HG03575 (cell line): ENCODE results near the gene NR2C2.

ENCODE experiments used
- ATAC-seq: cut with Tn5 transposase; IDR thresholded peaks from one replicate; pipeline ENCODE4 v1.9.1; 2021; ENCODE audit not compliant: unreplicated experiment, insufficient number of reproducible peaks, low FRiP score; ENCODE audit errors: extremely low read depth

NR2C2 gene

DNA sequence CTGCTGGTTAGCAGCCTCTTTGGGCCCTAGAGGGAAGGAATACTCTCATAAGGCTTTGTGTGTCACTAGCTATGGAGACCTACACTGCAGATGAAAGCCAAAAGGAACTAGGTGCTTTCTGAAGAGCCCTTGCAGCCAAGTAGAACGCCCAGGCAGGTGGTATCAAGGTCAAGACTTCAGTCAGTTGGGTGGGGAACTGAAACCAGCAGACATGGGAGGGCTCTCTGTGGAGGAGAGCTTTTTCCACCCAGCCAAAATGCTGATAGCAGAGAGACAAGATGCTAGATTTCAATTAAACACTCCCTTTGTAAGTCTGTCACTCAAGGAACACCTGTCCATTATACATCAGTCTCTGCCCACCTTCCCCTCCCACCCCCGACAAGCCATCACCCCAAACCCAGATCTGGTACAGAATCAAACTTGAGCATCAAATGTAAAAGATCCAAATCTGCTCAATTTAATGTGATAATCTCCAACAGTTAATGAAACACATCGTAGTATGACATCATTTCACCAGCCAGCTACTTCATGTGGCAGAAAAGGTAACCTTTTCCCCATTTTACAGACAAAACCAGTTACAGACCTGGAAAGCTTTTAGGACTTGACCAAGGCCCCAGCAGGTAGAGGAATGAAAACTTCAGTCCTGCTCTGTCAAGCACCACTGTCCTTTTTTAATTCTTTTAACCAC, 103.2 kb downstream of the NR2C2 start:
- ATAC-seq: peak; percentile 66

DNA sequence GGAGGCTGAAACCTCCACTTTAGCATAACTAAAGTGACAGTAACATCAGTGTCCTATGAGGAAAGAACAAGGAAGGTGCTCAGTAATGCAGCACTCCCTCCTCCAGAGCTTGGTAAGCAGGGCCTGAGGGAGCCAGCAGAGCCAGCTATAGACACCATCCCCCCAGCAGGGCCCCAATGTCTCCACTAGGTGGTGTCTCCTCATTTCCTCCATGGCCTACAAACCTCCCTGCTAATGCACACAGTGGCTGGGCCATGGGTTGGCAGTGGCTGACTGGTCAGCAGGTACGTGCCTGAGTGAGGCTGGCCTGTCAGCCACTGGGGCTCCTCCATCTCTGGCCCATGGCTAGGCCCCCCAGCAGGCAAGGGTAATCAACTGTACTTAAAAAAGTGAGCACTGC, 104.1 kb downstream of the NR2C2 start:
- ATAC-seq: no peak

DNA sequence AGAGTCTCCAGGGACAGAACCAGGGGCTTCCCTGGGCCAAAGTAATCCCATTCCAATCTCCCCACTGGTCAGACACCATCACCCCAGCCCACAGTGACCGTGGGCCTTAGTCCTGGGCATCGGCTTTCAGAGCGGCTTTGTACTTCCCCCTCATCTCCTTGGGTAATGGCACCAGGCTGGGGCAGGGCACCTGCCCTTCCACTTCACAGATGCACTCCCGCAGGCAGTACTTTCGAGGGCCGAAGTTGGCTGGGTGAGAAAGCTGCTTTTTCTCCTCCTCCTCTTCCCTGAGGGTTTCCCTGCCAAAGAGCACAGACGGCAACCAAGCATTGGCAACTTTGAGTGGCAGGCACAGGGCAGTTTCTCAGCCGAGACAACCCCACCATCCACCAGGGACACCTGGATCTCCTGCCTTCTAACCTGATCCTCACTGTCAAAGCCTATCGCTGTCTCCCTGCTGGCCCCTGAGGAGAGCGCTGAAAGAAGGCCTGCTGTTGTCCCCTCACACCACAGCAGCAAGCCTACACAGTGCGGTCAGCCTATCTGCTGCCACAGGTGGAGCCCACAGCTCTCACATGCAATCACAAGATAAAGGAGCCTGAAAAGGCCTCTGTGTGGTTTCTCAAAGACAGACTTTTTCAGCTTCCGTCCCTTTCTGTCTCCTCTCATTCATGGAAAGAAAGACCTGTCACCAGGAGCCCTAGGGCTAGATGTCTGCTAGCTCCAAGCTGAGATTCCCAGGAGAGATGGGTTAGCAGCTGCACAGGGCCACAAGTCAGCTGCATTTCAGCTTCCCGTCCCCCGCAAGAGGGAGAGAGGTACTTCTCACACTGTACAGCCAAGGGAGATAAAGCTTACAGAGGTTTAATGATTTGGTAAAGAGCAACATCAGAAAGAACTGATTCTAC, 105.2 kb downstream of the NR2C2 start:
- no peak for ATAC-seq

DNA sequence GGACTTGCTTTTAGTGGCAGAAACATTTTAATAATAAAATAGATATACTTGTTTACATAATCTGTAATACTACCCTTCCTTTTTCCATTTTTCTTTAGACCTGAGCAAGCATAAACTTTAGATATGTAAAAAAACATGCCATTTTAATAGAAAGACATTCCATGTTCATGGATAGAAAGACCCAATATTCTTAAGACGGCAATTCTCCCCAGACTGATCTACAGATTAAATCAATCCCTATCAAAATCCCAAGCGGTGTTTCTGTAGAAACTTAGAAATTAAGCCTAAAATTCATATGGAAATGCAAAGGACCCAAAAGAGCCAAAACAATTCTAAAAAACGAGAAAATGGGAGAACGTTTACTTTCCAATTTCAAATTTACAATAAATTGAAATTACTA, 106.2 kb downstream of the NR2C2 start:
- ATAC-seq: no peak

DNA sequence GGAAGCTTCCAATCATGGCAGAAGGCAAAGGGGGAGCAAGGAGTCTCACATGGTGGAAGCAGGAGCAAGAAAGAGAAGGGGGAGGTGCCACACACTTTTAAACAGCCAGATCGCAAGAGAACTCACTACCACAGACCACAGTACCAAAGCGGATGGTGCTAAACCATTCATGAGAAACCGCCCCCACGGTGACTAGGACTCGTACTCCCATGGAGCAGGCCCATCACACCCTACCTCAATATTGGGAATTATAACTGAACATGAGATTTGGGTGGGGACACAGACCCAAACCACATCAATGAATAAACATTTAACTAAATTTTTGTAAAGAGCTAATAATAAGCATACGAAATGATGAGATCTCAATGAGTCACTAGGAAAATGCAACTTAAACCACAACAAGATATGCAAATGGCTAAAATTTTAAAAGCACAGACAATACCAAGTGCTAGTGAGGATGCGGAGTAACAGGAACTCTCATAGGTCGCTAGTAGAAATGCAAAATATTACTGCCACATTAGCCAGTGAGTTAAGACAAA, 107.7 kb downstream of the NR2C2 start:
- no peak for ATAC-seq

DNA sequence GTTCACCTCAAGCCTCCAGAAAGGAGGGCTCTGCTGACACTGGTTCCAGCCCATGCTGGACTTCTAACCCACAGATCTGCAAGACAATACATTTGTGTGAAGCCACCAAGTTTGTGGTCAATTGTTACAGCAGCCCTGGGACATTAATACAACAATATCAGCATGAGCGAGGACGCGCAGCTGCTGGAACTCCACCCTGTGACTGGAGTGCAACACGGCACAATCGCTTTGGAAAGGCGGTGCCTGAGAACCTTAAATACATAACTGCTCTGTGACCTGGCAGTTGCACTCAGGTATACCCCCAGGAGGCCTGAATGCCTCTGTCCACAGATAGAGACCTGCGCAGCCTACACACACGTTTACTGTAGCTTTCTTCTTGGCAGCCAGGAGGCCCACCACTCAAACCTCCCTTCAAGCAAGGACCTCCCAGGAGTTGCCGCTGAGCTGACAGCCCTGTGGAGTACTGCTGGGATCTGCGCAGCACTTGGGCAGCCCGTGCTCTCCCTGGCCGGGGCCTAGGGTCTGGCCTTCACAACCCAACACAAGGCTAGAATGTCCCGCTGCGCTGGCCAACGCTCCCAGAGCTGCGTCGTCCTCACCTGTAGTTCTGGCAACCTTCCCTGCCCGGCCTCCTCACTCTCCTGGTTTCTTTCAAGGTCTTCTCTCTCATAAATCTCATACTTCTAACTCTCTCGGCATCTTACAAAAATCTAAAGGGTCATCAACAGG, 109.5 kb downstream of the NR2C2 start:
- no peak for ATAC-seq

DNA sequence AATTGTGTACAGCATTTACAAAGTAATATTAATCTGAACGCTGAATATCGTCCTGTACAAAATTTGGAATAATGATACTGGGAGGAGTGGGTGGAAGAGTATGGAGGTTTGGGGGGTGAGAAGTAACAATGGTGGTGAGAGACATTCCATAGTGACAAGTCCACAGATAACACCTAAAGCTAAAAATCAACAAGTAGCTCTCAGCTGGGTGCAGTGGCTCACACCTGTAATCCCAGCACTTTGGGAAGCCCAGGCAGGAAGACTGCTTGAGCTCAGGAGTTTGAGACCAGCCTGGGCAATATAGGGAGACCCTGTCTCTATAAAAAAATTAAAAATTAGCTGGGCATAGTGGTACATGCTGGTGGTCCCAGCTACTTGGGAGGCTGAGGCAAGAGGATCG, 112.6 kb downstream of the NR2C2 start:
- ATAC-seq: no peak

DNA sequence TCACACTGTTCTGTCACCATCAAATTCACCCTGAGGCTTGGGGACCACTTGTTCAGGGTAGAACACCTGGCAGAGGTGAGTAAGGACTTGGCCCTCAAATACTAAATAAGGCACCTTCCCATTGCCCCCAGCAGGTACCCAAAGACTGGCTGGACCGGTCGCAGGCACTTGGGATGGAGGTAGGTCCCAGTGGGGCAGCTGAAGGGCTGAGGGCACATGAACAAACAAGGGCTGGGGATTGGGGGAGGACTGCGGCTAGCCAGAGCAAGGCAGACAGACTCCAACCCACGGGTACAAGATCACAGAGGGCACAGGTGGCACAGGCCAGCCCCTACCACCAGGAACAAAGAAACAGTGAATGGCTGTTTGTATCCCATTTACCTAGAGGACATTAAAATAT, 115.9 kb downstream of the NR2C2 start:
- ATAC-seq: no peak

DNA sequence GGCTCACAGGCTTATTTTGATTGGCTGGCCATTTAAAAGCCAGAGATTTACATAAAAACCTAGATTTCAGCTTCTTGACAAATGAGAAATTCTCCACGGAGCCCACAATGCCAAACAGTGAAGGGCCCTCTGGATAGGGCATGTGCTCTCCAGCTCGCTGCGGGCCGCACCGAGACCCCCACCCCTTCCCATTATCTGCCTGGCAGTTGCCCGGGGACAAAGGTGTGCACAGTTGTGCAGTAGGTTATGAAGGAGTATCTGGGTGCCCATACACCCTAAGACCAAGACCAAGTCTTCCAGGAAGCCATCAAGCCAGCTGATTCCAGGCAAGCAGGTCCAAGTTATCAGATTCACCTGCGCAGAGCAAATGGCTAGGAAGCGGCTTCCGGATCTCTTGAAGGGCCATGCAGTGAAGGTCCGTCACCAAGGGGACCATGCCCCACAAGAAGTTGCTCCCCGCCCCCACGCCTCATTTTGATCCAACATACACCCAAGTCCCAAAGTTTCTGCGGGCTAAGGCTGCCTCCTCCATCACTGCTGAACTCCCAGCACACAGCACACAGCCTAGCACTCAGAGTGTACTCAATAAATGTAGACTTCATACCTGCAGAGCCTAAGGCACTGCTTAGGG, 116.4 kb downstream of the NR2C2 start:
- no peak for ATAC-seq

DNA sequence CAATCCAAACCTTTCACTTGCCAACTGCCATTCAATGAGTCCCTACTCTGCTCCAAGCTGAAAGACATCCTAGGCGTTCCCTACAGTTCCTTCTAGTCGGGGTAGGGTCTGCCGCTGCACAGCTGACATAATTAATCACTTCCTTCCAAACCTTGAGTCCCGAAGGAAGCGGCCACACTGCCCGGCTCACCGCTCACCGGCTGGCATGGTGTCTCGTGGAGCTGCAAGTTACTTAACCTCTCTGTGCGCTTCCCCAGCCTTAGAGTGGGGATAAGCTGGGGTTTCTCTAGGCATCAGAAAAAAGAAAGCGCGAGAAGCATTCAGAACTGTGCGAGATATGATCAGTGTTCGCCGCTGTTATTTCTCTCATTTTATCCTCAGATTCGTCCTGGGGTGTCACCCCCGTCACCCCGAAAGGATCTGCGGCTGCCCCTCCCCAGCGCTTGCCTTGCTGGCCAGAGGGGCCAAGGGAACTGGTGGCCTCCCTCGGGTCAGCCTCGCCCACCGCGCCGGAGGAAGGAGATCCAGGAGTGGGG, 117.0 kb downstream of the NR2C2 start:
- ATAC-seq: no peak

DNA sequence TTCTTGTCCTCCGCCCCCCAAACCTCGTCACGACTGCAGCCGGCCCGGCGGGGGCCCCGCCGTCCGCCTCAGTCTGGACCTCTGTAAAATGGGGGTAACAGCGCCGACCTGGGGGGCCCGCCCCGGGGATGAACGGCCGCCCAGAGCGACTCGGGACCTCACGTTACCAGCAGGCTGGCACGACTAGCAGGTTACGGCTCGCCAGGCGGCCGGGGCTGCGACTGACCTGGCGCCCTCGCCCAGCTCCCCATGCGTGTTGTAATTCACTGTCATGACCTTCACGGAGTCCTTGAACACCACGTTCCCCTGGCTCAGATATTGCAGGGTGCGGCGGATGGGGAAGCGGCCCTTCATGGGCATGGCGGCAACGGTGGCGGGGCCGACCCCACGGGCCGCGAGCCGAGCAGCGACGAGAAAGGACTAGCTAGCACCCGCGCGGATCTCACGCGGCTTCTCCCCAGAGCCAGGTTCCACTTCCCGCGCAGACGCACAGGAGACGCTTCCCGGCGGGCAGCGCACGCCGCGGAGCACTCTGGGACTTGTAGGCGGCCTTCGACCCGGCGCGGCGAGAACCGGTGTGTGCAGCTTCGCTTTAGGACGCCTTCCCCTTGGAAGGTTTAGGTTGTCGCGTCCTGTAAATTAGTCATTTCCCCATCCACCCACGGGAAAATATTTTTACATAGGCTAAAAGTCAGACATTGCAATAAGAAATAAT, 117.6 kb downstream of the NR2C2 start, which contains the start of gene MRPS25:
TSS of gene MRPS25 (minus strand) at position 481 of the 715 bp plus-strand sequence. CDS start at position 360, 121 bp downstream.
- ATAC-seq: peak; percentile 53

DNA sequence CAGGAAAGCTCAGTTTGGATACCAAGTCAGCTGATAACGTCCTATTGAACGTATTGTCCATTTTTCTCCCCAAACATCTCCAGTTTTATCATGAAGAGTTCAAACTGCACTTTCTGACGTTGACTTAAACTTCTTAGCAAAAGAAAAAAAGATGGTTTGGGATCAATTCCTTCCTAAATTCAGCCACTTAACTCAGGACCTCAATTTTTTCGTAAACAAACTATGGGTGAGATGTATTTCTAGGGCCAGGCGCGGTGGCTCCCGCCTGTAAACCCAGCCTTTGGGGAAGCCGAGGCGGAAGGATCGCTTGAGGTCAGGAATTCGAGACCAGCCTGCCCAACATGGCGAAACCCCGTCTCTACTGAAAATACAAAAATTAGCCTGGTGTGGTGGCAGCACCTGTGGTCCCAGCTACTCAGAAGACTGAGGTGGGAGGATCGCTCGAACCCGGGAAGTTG, 118.2 kb downstream of the NR2C2 start:
- no peak for ATAC-seq

DNA sequence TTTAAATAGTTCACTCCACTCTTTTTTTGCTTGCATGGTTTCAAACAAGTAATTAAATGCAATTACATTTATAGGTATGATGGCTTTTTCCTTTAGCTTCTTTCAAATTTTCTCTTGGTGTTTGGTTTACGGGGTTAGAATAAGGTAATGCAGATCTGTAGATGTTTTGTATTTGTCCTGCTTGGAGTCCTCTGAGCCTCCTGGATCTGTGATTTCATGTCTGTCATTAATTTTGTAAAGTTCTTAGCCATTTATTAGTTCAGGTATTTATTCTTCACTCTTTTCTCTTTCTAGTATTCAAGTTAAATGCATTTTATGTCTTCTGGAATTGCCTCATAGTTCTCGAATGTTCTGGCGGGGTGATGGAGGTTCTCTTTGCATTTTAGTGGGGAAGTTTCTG, 119.1 kb downstream of the NR2C2 start:
- ATAC-seq: no peak

DNA sequence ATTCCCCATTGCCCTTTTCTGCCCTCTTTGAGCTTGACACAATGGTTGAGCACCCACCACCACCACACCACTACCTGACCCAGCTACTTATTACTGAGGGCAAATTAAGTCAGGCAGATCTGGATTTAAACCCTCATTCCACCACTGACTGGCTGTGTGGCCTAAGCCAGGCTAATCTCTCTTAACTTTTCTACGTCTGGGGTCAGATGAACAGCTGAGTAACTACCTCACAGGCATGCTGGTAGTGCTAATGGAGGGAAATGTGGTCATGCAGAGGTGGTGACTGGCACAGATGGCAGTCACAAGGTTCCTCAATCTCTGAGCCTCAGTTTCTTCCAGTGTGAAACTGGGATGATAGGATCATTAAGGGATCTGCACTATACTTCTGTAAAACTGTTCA, 122.1 kb downstream of the NR2C2 start:
- ATAC-seq: no peak

DNA sequence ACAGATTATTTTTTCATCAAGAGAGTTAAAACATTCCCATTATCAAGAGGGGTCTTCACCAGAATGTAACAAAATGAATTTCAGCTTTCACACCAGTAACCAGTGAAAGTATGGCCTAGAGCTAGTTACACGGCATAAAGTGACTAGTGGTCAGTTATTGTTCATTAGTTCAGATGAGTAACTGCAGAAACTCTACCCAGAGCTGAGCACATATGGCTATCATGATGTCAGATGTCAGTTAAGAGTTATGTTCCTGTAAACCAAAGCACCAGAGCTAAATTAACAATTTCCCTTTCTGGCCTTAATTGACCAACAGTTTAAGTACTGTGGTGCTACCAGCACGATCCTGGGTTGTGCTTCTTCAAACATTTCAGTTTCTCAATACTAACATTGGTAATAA, 124.3 kb downstream of the NR2C2 start:
- ATAC-seq: no peak

DNA sequence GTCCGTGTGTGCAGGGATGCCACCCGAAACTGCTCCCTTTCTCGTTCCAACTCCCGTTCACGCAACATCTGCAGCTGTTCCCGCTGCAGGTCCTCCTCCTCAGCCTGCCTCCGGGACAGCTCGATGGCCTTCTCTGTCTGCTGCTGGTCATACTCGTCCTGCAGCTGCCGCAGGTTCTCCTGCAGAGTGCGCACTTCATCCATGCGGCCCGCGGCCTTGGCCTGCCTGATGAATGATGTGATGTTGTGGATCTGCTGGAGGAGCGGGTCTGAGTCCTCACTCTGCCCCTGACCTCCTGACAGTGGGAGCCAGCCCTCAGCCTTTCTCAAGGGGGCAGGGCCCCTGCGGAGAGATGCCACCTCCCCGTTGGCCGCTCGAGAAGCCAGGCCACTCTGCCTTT, 127.1 kb downstream of the NR2C2 start:
- no peak for ATAC-seq

DNA sequence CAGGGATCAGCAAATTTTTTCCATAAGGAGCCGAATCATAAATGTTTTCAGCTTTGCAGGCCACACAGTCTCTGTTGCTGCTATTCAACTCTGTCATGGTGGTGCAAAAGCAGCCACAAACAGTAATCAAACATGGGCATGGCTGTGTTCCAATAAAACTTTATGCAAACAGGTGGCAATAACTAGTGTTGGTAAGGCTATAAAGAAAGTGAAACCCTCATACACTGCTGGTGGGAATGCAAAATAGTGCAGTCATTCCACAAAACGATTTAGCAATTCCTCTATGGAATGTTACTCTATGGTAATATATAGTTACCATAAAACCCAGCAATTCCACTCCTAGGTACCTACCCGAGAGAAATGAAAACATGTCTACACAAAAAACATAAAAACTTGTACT, 131.7 kb downstream of the NR2C2 start:
- ATAC-seq: no peak
